ENCODE data around the gene CCDC181. TPM values are rescaled to one million over a fixed set of nuclear protein-coding genes. Genes with fewer than 3 reads are reported as not detected.

The CCDC181 gene
- total RNA-seq, 2 experiments from 2014 or later, result not detected

DNA sequence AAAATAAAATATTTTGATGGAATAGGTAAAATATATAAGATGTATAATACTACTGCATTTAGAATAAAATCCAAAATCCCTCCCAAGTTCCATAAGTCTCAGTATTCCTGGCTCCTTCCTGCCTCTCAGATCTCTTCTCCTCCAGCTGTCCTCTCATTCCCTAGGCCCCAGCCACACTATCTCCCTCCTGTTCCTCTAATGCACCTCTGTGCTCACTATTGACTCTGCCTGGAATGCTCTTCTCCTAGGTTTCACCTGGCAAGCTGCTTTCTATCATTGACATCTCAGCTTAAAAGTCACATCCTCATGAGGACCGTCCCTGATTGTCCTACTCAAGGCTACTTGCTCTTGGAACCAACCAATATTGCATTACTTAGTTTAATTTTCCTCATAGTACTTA, 66.9 kb downstream of the CCDC181 start:
- POLR2A ChIA-PET, result no interaction called here
- Mint-ChIP-seq H3K27me3 (no peaks in the 10 kb centered on the region), H3K36me3 (ENCODE audit: low read depth) (peaks cover 10% of the 10 kb centered on the region), H3K9me3 (no peaks in the 10 kb centered on the region), H3K4me3 (no peak overlapping the region), H3K4me1 (ENCODE audit: low read depth) (peaks cover 29% of the 10 kb centered on the region), H3K27ac (no peak overlapping the region)
- CTCF ChIA-PET, result interaction anchor here (1.0 to 5.5 kb wide), 3 partner anchors 11 to 757 kb away, joined by 4 to 42 read pairs (median 5); no protein-coding TSS in a partner anchor
- TF ChIP-seq, protein P1, sequence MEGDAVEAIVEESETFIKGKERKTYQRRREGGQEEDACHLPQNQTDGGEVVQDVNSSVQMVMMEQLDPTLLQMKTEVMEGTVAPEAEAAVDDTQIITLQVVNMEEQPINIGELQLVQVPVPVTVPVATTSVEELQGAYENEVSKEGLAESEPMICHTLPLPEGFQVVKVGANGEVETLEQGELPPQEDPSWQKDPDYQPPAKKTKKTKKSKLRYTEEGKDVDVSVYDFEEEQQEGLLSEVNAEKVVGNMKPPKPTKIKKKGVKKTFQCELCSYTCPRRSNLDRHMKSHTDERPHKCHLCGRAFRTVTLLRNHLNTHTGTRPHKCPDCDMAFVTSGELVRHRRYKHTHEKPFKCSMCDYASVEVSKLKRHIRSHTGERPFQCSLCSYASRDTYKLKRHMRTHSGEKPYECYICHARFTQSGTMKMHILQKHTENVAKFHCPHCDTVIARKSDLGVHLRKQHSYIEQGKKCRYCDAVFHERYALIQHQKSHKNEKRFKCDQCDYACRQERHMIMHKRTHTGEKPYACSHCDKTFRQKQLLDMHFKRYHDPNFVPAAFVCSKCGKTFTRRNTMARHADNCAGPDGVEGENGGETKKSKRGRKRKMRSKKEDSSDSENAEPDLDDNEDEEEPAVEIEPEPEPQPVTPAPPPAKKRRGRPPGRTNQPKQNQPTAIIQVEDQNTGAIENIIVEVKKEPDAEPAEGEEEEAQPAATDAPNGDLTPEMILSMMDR (IDR thresholded peaks at IDR 0.05), result no peak
- DNase-seq (no peak), ATAC-seq (no peak)
- intact Hi-C loops (cut with micrococcal nuclease), result loop anchor here (10.0 kb wide), 3 partner anchors 256 to 1016 kb away; partner anchors contain the start of gene ATP1B1

DNA sequence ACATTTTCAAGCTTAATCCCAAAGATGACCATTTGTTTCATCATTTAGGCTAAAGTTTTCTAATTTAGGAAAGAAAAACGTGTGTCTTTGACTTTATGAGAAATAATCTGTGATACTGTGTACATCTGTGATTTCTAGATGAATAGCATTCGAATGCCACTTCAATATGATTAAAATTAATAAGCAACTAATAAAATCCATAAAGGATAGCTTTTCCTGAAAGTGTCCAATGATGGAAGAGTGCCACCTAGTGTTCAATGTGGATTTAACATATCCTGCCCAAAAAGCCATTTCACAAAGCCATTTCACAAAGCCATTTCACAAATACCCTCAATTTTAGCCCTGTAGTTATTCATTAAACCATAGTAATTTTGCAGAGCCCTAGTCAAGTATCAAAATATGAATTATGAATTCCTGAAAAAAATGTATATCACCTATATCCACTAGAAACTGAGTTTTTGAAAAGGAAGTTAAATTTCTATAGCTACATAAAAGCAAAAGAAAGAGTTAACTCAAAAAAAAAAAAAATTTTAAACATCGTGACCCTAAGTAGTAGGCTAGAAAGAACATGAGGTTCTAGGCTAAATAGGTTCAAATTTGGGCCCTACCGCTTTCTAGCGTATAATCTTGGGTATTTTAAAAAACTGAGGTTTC, 78.8 kb downstream of the CCDC181 start:
- peaks cover 20% of the 10 kb centered on the region for H3K4me1 Mint-ChIP-seq (ENCODE audit: low read depth)
- no peaks in the 10 kb centered on the region for H3K36me3 Mint-ChIP-seq (ENCODE audit: low read depth)
- TF ChIP-seq, protein P1 (IDR thresholded peaks at IDR 0.05), result peak; percentile 96
- H3K4me3 Mint-ChIP-seq, result no peak overlapping the region
- ChIA-PET POLR2A (no interaction called here), CTCF (interaction anchor here (0.7 to 5.0 kb wide), 39 partner anchors 10 to 1006 kb away, joined by 3 to 53 read pairs (median 3); no protein-coding TSS in a partner anchor)
- H3K27me3 Mint-ChIP-seq, result no peaks in the 10 kb centered on the region
- no peak for ATAC-seq
- DNase-seq, result no peak
- no peak overlapping the region for H3K27ac Mint-ChIP-seq
- intact Hi-C loops (cut with micrococcal nuclease), result loop anchor here (10.0 kb wide), 1 partner anchor 744 kb away; no protein-coding TSS in a partner anchor
- H3K9me3 Mint-ChIP-seq, result peaks cover 2% of the 10 kb centered on the region

GRCh38 chr1:169347688-169348382, 79.4 kb downstream of the CCDC181 start:
- ATAC-seq (no peak), DNase-seq (no peak)
- TF ChIP-seq, protein P1 (IDR thresholded peaks at IDR 0.05), result no peak
- CTCF ChIA-PET, result interaction anchor here (0.8 to 5.0 kb wide), 36 partner anchors 8 to 1005 kb away, joined by 3 to 53 read pairs (median 4); no protein-coding TSS in a partner anchor
- Mint-ChIP-seq H3K27me3 (no peaks in the 10 kb centered on the region), H3K4me1 (ENCODE audit: low read depth) (peaks cover 20% of the 10 kb centered on the region), H3K9me3 (no peaks in the 10 kb centered on the region), H3K27ac (no peak overlapping the region), H3K4me3 (no peak overlapping the region), H3K36me3 (ENCODE audit: low read depth) (no peaks in the 10 kb centered on the region)
- intact Hi-C loops (cut with micrococcal nuclease), result loop anchor here (10.0 kb wide), 1 partner anchor 743 kb away; no protein-coding TSS in a partner anchor
- POLR2A ChIA-PET, result no interaction called here

DNA sequence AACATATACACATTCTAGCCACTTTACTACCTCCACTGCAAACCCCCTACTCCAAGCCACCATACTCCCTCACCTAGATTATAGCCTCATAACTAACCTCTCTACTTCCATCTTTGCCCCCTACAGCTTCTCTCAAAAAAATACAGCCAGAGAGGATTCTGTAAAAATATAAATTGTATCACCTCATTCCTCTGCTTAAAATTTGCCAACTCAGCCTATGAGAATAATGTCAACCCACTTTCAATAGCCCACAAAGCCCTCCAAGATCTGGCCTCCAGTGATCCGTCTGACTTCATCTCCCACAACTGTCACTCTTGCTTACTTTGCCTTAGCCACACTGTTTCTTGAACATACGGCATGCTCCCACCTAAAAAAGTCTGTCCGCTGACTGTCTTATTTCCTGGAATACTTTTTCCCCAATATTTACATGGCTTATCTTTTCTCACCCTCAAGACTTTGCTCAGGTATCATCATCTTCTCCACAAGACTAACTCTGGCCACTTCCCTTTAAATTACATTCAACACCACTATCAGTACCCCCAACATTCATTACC, 81.2 kb downstream of the CCDC181 start:
- intact Hi-C loops (cut with micrococcal nuclease), result loop anchor here (10.0 kb wide), 1 partner anchor 741 kb away; no protein-coding TSS in a partner anchor
- Mint-ChIP-seq H3K27me3 (no peaks in the 10 kb centered on the region), H3K4me1 (ENCODE audit: low read depth) (peaks cover 6% of the 10 kb centered on the region), H3K36me3 (ENCODE audit: low read depth) (no peaks in the 10 kb centered on the region), H3K27ac (no peak overlapping the region), H3K9me3 (no peaks in the 10 kb centered on the region), H3K4me3 (no peak overlapping the region)
- ChIA-PET POLR2A (no interaction called here), CTCF (interaction anchor here (2.9 to 3.9 kb wide), 2 partner anchors 10 to 743 kb away, joined by 12 to 53 read pairs; no protein-coding TSS in a partner anchor)
- ATAC-seq (no peak), DNase-seq (no peak)
- TF ChIP-seq, protein P1 (IDR thresholded peaks at IDR 0.05), result no peak
